Measurements from ENCODE around the gene PTPN3.
A peak's percentile ranks its signal among the peaks of the same experiment; 100 is the strongest.

PTPN3 gene

GRCh38 chr9:109506097-109506712, 8.1 kb upstream of the PTPN3 start:
- no peak for DNase-seq (ENCODE audit: low spot score)

- DNase-seq (ENCODE audit: low spot score): no peak
These were observed 6.6 kb upstream of the PTPN3 start for GRCh38 chr9:109504689-109505088.

DNA sequence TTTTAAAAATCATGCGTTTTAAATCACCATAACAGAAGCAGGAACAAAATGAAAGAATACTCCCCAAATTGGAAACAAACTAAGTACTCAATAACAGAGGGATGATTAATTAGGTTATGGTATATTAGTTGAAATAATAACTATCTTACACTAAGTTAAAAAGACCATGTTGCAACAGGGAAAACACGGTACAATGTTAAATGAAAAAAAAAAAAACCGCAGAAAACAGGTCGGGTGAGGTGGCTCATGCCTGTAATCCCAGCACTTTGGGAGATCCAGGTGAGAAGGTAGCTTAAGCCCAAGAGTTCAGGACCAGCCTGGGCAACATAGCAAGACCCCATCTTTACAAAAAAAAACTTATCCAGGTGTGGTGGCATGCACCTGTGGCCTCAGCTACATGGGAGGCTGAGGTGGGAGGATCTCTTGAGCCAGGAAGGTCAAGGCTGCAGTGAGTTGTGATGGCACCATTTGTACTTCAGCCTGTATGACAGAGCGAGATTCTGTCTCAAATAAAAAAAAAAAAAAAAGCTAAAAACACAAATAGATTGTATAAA, 2.4 kb upstream of the PTPN3 start:
- no peak for DNase-seq (ENCODE audit: low spot score)

- DNase-seq (ENCODE audit: low spot score): no peak
These were observed 1.7 kb upstream of the PTPN3 start for GRCh38 chr9:109499631-109500410.

DNA sequence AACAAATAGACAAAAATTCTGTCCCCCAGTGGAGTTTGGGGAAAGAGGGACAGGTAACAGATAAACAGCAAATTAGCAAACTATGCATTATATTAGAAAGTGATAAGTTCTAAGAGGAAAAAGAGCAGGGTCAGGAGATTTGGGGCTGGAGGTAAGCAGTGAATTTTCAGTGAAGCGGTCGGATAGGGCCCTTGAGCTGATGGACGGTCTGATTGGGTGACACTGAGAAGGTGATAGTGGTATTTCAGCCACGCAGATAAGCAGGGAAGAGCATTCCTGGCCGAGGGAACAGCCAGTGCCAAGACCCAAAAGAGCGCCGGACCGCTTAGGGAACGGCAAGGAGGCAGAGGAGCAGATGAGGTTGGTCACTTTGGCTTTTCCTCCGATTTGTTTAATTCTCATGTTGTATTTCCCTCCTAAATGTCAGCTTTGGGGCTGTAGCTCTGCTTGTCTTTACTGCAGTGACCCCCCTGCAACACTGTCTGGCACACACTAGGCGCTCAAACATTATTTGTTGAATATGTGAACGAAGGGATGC, 1.1 kb upstream of the PTPN3 start:
- no peak for DNase-seq (ENCODE audit: low spot score)

GRCh38 chr9:109497226-109498153, 617 bp downstream of the PTPN3 start:
- DNase-seq (ENCODE audit: low spot score): no peak

DNA sequence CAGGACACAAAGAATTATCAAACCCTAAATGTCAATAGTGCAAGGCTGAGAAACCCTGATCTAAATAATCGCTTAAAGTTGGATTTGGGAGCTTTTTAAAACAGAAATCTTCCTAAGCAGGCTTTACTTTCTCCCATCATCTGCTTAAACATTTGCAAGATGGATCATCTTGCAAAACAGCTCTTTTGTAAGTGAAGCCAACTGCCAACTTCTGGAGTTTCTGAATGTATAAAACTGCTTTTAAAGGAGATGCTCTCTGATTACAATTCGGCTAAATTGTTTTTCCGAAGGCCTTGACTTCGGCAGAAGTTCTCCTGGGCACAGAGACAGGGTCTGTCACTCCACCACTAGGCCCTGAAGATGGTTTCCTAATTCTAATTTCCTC, 1.3 kb downstream of the PTPN3 start:
- DNase-seq (ENCODE audit: low spot score): no peak

- DNase-seq (ENCODE audit: low spot score): no peak
These were observed 1.9 kb downstream of the PTPN3 start for GRCh38 chr9:109496218-109496617.

DNA sequence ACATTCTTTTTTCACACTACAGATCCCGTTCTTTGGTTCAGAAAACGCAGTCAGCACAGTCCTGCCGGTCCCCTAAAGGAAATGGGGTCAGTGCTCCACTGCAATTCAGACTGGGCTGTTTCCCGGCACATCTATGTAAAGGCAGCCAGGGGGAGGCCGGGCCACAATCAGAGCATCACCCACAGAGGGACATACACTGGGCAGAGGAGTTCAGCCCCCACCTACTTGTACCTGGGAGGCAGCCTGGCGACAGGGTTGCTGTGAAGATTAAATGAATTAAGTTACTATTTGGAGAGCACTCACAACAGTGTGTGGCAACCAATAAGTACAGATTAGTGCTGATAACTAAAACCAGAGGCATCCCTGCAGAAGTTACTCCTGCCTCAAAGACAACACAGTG, 4.5 kb downstream of the PTPN3 start:
- no peak for DNase-seq (ENCODE audit: low spot score)

DNA sequence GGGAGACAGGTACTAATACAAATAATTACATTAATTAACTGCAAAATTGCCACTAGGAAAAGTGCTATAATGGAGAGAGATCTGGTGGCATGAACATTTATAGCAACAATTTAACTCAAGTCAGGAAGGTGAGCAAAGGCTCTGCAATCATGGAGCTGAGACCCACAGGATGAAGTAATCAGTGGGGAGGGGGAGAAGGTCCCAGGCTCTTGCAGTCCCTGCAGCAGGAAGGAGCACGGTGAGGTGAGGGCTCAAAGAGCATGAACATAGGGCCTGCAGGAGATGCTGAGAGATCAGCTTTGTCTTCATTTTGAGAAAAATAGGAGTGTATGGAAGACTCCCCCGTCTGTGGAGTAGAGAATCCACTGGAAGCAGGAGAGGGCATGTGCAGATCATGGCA, 6.5 kb downstream of the PTPN3 start:
- no peak for DNase-seq (ENCODE audit: low spot score)

GRCh38 chr9:109488791-109489492, 9.2 kb downstream of the PTPN3 start:
- DNase-seq (ENCODE audit: low spot score): no peak

- DNase-seq (ENCODE audit: low spot score): no peak
These were observed 9.8 kb downstream of the PTPN3 start for GRCh38 chr9:109488351-109488750.

DNA sequence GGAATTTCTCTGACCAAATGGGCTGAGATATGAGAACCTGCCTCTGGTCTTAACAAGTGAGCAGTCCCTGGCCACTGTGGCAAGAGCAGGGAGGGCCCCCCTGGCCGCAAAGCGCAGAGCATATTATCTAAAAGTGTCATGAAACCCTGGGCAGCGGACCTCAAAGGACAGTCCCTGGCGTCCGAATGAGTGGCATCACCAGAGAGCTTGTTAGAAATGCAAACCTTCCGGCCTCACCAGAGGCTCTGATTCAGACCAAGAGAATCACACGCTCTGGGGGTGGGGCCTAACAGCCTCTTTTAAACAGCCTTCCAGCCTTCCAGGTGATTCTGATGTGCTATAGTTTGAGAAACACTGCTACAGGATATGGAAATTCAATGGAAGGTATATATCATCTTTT, 10.9 kb downstream of the PTPN3 start:
- DNase-seq (ENCODE audit: low spot score): no peak

DNA sequence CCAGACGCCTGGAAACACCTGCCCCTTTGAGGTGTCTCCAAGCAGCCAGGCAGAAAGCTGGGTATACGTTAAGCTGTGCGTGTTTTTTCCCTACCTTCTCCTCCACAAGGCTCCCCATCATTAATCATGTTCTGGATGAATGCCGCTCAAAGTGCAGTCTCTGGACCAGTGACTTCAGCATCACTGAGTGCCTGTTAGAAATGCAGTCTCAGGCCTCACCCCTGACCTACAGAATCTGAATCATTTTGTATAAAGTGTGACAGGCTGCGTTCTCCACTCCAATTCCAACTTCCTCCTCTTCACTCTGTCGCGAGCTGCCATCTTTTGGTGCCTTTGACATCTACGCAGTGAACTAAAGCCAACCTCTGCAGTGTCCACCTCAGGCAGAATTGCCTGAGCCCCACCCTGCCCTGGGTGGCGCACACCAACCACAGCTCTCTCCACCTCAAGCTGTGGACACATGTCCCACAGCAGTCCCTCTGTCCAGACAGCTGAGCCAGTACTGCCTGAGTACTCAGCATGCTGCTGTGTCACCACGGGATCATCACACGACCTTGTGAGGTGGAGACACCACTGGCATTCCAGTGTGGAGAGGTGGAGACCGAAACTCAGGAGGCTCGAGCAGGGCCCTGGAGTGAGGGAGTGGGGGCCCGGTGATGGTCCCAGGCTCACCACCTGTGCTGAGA, 14.2 kb downstream of the PTPN3 start:
- no peak for DNase-seq (ENCODE audit: low spot score)

DNA sequence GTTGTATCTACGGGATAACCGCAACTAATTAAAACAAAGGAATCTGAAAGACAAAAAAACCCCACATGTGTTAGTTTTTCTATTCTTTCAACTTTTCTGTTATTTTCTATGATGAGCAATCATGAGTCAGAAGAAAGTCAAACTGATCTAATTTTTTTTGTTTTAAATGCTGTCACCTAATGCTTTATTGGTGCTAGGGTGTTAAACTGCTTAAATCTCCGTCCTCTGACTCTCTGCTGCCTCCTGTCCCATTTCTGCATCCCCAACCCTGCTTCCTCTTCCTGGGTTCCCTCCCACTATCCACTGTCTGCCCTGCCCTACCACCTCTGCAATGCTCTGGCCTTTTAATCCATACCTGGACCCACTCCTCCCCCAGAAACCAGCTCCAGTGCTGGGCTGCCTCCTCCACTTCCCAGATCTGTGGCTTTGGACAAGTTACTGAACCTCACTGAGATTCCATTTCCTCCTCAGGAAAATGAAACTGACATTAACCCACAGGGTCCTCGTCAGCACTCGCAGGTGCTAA, 15.7 kb downstream of the PTPN3 start:
- no peak for DNase-seq (ENCODE audit: low spot score)

- DNase-seq (ENCODE audit: low spot score): no peak
These were observed 16.3 kb downstream of the PTPN3 start for GRCh38 chr9:109481856-109482255.

GRCh38 chr9:109479822-109480221, 18.3 kb downstream of the PTPN3 start:
- peak; percentile 23 for DNase-seq (ENCODE audit: low spot score)

DNA sequence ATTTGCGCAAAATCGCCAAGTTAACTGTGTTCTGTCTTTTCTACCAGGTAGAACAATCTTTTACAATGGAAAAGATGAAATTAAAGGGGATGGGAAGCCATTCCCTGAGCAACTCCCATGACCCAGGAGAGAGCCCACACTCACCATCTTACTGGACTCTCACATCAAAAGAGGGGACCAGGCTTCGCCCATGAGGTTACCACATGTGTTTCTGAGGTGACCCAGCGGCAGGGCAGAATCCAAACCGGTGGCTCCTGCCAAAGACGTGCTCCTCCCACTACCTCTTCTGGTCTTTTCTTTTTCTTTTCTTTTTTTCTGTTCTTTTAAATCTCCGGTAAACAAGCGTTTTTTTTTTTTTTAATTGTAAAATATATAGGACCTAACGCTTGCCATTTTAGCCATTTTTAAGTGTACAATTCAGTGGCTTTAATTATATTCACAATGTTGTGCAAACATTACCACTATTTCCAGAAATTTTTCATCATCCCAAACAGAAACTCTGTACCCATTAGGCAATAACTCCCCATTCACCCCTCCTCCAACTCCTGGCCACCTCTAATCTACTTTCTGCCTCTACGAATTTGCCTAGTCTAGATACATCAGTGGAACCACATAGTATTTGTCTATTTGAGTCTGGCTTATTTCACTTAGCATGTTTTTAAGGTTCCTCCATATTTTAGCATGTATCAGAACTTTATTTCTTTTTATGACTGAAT, 19.3 kb downstream of the PTPN3 start:
- no peak for DNase-seq (ENCODE audit: low spot score)

- no peak for DNase-seq (ENCODE audit: low spot score)
These were observed 20.0 kb downstream of the PTPN3 start for GRCh38 chr9:109478051-109478563.
